CD4-positive, alpha-beta T cell (primary cell): Measurements from ENCODE around the gene FAXDC2. TPM values are rescaled to one million over a fixed set of nuclear protein-coding genes. Genes with fewer than 3 reads are reported as not detected.

Experiments
- ATAC-seq: fragments of 200-7000 bp; cut with Tn5 transposase; one replicate; pipeline ENCODE4 v1.10.0; 2022; ENCODE audit warnings: mild to moderate bottlenecking; ENCODE audit not compliant: poor library complexity
- CTCF ChIA-PET: fragments of 350-600 bp; sonication (Branson Sonifier 250); formaldehyde crosslinking; loops from one replicate; lab custom pipeline; 2021; ENCODE audit warnings: antibody characterized with exemption, inconsistent platforms; lab: Charles Lee
- POLR2A ChIA-PET: fragments of 350-600 bp; sonication (Branson Sonifier 250); formaldehyde crosslinking; loops from one replicate; lab custom pipeline; 2021; ENCODE audit warnings: antibody characterized with exemption, inconsistent platforms; lab: Charles Lee
- DNase-seq, 14 experiments: peaks; one replicate each; pipeline ENCODE4 v3.0.0-alpha.2; 2013 to 2020; ENCODE audit warnings: mixed read lengths in 2 of 14
- H3K27ac ChIP-seq, 2 donors: one replicate each; pipeline versions ENCODE4 v1.5.1 to v1.7.0; 2013; ENCODE audit warnings: low read length in 2 of 2, low read depth in 1 of 2, mild to moderate bottlenecking in 1 of 2
- H3K27me3 ChIP-seq, 2 experiments: 1 replicate in 1 of 2; 2 replicates in 1 of 2; pipeline versions ENCODE4 v1.6.1 to v1.7.0; 2013; ENCODE audit warnings: low read length in 2 of 2, control low read depth in 1 of 2, mild to moderate bottlenecking in 1 of 2, moderate library complexity in 1 of 2; ENCODE audit not compliant: insufficient read depth in 2 of 2, control insufficient read depth in 1 of 2
- H3K36me3 ChIP-seq: one replicate; pipeline ENCODE4 v1.6.1; 2013; ENCODE audit warnings: low read length, control low read depth; ENCODE audit not compliant: insufficient read depth
- H3K4me1 ChIP-seq: one replicate; pipeline ENCODE4 v1.6.1; 2013; ENCODE audit warnings: low read length, control low read depth; ENCODE audit not compliant: insufficient read depth
- H3K4me3 ChIP-seq: one replicate; pipeline ENCODE4 v1.5.1; 2013; ENCODE audit warnings: mild to moderate bottlenecking, low read length, moderate library complexity
- H3K9me3 ChIP-seq, 2 experiments: 1 replicate in 1 of 2; 2 replicates in 1 of 2; pipeline versions ENCODE4 v1.6.1 to v1.7.0; 2013; ENCODE audit warnings: low read length in 2 of 2, mild to moderate bottlenecking in 2 of 2, control low read depth in 1 of 2, moderate library complexity in 1 of 2; ENCODE audit not compliant: control insufficient read depth in 1 of 2, insufficient read depth in 1 of 2
- H3K27ac Mint-ChIP-seq: one replicate; pipeline ENCODE4 v1.8.0; 2020; ENCODE audit warnings: mixed read lengths
- H3K27me3 Mint-ChIP-seq: one replicate; pipeline ENCODE4 v1.8.0; 2021; ENCODE audit warnings: mixed read lengths
- H3K36me3 Mint-ChIP-seq: one replicate; pipeline ENCODE4 v1.8.0; 2021; ENCODE audit warnings: low read depth, mixed read lengths
- H3K4me1 Mint-ChIP-seq: one replicate; pipeline ENCODE4 v1.8.0; 2021; ENCODE audit warnings: low read depth, mixed read lengths
- H3K4me3 Mint-ChIP-seq: one replicate; pipeline ENCODE4 v1.8.0; 2020; ENCODE audit warnings: mild to moderate bottlenecking, mixed read lengths
- H3K9me3 Mint-ChIP-seq: one replicate; pipeline ENCODE4 v1.8.0; 2020; ENCODE audit warnings: mixed read lengths
- intact Hi-C, 2 experiments: fragments of 100-400 bp; cut with DNase I in 1 of 2; cut with micrococcal nuclease in 1 of 2; formaldehyde crosslinking; loops; one replicate each; pipeline versions ENCODE4 v1.15.1 to v1.9.0; 2023 to 2025; cut with DNase I, micrococcal nuclease
- total RNA-seq, 174 experiments: library from RNA in 2 of 174; stranded (reverse) in 2 of 174; gene quantifications; one replicate each; pipeline ENCODE4 v1.2.3 and lab custom pipeline; 2021 to 2026
- TF ChIP-seq, protein P1 (sequence below): fragments of 200-600 bp; IDR thresholded peaks from one replicate; pipeline ENCODE4 v1.8.0; 2022; ENCODE audit warnings: antibody characterized with exemption, mild to moderate bottlenecking

Gene FAXDC2
- total RNA-seq, 2 experiments from 2014 or later = not detected

DNA sequence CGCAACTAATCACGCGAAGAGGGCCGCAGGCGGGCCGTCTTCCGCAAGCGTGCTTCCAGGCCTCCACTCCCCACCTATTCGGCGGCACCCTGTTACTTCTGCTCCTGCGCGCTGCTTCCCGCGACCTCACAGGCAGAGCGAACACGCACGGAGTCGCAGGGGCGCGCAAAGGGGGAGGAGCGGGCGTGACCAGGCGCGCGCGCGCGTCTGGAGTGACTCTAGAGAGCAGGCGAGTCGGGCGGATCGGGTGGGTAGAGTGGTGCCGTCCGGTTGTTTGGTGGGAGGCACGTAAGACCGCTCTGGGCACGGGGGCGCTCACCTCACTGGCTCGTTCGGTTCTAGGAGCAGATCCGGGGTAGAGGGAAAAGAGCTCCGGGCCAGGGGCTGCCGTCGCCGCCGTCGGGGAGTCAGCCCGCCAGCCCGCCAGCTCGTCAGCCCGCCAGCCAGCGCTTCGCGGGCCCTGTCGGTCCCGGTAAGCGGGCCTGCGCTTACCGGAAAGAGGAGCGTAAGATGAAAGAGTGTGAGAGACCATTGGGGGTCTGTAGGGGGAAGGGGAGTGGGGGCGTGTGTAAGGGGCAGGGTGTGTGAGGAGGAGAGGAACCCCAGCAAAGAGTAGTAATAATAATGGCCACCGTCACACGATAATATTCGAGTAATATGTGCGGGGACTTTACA is 8.0 kb upstream of the FAXDC2 start, which contains the start of gene CNOT8:
Gene CNOT8 (plus strand): TSS at position 331 of the 675 bp plus-strand sequence. CDS start 4,652 bp downstream, outside the sequence.
- peaks cover 53% of the 10 kb centered on the region for H3K4me1 Mint-ChIP-seq
- peak within 1 kb of the TSS; percentile 96 to 98 for H3K27ac ChIP-seq
- CTCF ChIA-PET = no interaction called here

DNA sequence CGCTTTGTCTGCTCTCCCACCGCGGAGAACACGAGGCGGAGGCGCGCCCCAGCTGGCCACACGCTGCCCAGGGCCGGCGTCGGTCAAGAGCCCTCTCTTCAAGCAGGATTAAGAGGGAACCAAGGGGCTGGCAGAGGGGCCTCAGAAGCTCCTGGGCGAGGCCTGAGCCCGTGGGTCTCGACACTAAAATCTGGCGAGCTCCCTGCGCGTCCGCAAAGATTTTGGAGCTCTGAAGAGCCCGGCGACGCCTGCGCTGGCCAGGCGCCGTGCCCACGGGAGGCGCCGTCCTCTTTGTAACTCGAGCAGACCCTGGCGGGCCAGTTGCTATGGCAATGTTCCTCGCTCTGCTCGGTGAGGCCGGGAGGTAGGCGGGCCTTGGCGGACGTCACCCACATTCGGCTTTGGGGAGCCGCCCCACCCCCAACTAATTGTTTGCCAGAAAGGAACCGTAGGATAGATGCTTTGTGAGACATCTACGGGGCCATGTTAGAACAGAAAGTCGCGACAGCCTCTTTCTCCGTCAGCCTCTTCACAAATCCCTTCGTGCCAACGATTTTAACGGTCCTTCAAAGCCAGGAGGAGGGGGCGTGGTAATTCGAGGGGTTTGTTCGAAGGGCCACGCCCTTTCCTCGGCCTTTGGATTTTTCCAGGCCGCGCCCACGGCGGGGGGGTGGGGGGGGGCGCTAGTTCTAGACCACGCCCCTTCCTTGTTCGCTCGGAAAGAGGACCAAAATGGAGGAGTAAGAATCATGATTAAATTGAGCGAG is 7.3 kb upstream of the FAXDC2 start:
- H3K4me1 ChIP-seq = peaks cover 28% of the 10 kb centered on the region
- ChIA-PET POLR2A (interaction anchor here (0.9 to 2.8 kb wide), 20 partner anchors 10 to 820 kb away, joined by 3 to 17 read pairs (median 6); partner anchors contain the start of genes FAM114A2, GEMIN5, LARP1 and MFAP3), CTCF (no interaction called here)
- no peaks in the 10 kb centered on the region for H3K27me3 Mint-ChIP-seq
- no peaks in the 10 kb centered on the region for H3K9me3 Mint-ChIP-seq
- peak overlapping the region; percentile 92 for H3K4me3 Mint-ChIP-seq
- TF ChIP-seq, protein P1, sequence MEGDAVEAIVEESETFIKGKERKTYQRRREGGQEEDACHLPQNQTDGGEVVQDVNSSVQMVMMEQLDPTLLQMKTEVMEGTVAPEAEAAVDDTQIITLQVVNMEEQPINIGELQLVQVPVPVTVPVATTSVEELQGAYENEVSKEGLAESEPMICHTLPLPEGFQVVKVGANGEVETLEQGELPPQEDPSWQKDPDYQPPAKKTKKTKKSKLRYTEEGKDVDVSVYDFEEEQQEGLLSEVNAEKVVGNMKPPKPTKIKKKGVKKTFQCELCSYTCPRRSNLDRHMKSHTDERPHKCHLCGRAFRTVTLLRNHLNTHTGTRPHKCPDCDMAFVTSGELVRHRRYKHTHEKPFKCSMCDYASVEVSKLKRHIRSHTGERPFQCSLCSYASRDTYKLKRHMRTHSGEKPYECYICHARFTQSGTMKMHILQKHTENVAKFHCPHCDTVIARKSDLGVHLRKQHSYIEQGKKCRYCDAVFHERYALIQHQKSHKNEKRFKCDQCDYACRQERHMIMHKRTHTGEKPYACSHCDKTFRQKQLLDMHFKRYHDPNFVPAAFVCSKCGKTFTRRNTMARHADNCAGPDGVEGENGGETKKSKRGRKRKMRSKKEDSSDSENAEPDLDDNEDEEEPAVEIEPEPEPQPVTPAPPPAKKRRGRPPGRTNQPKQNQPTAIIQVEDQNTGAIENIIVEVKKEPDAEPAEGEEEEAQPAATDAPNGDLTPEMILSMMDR = no peak
- DNase-seq (peak; percentile 77 to 96 (median 86)), ATAC-seq (peak; percentile 53)
- peak overlapping the region; percentile 73 for H3K4me3 ChIP-seq
- no peaks in the 10 kb centered on the region for H3K27me3 ChIP-seq
- H3K9me3 ChIP-seq = no peaks in the 10 kb centered on the region
- intact Hi-C loops = loop anchor here (1.0 to 10.0 kb wide), 8 partner anchors 45 to 663 kb away; partner anchors contain the start of genes LARP1 (in 2 of the 2), SAP30L (in 2 of the 2), GALNT10 (in 1 of the 2) and MRPL22 (in 1 of the 2)
- H3K36me3 Mint-ChIP-seq = peaks cover 39% of the 10 kb centered on the region
- H3K4me1 Mint-ChIP-seq = peaks cover 46% of the 10 kb centered on the region
- peak overlapping the region; percentile 96 to 98 for H3K27ac ChIP-seq
- peak overlapping the region; percentile 98 for H3K27ac Mint-ChIP-seq
- H3K36me3 ChIP-seq = no peaks in the 10 kb centered on the region

More for the DNA sequence above, 8.0 kb upstream of the FAXDC2 start, which contains the start of gene CNOT8:
- Histone ChIP-seq H3K27me3 (no peaks in the 10 kb centered on the region), H3K4me3 (peak within 1 kb of the TSS; percentile 73), H3K4me1 (peaks cover 33% of the 10 kb centered on the region), H3K36me3 (peaks cover 4% of the 10 kb centered on the region), H3K9me3 (no peaks in the 10 kb centered on the region)
- Mint-ChIP-seq H3K36me3 (peaks cover 46% of the 10 kb centered on the region), H3K4me3 (peak within 1 kb of the TSS; percentile 92), H3K9me3 (no peaks in the 10 kb centered on the region), H3K27ac (peak within 1 kb of the TSS; percentile 98), H3K27me3 (no peaks in the 10 kb centered on the region)
- intact Hi-C loops = loop anchor here (1.0 to 10.0 kb wide), 8 partner anchors 46 to 664 kb away; partner anchors contain the start of genes LARP1 (in 2 of the 2), SAP30L (in 2 of the 2), GALNT10 (in 1 of the 2) and MRPL22 (in 1 of the 2)
- POLR2A ChIA-PET = interaction anchor here (0.6 to 2.8 kb wide), 14 partner anchors 9 to 820 kb away, joined by 3 to 17 read pairs (median 6); partner anchors contain the start of genes FAM114A2, GEMIN5, LARP1 and MFAP3
- ATAC-seq = peak; percentile 71
- TF ChIP-seq, protein P1 = no peak
- peak; percentile 96 to 99 (median 98) for DNase-seq

DNA sequence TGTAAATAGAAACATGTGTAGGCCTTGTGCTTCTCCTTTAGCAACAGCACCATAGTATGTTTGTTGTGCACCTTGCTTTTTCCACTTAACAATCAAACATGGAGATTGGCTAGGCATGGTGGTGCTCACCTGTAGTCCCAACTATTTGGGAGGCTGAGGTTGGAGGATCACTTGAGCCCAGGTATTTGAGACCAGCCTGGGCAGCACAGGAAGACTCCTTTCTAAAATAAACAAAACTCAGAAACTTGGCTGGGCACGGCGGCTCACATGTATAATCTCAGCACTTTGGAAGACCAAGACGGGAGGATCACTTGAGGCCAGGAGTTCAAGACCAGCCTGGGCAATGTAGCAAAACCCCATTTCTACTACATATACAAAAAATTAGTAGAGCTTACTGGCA is 948 bp upstream of the FAXDC2 start:
- no peaks in the 10 kb centered on the region for H3K27me3 Mint-ChIP-seq
- no peaks in the 10 kb centered on the region for H3K9me3 ChIP-seq
- no peak overlapping the region for H3K27ac ChIP-seq
- H3K27me3 ChIP-seq = no peaks in the 10 kb centered on the region
- ATAC-seq = no peak
- no peaks in the 10 kb centered on the region for H3K9me3 Mint-ChIP-seq
- no peaks in the 10 kb centered on the region for H3K4me1 ChIP-seq
- CTCF ChIA-PET = no interaction called here
- DNase-seq = no peak
- POLR2A ChIA-PET = no interaction called here
- H3K36me3 ChIP-seq = no peaks in the 10 kb centered on the region
- TF ChIP-seq, protein P1 = no peak
- intact Hi-C loops = loop anchor here (10.0 kb wide), 2 partner anchors 407 to 657 kb away; partner anchors contain the start of genes GALNT10 (in 1 of the 2) and SAP30L (in 1 of the 2)
- H3K4me3 Mint-ChIP-seq = no peak overlapping the region
- H3K27ac Mint-ChIP-seq = no peak overlapping the region
- H3K36me3 Mint-ChIP-seq = no peaks in the 10 kb centered on the region
- no peak overlapping the region for H3K4me3 ChIP-seq
- H3K4me1 Mint-ChIP-seq = peaks cover 9% of the 10 kb centered on the region
